HG03457 (cell line): ENCODE results near the gene DENND4B.

Experiments
- ATAC-seq: cut with Tn5 transposase; IDR thresholded peaks from one replicate; pipeline ENCODE4 v1.9.1; 2021; ENCODE audit warnings: moderate number of reproducible peaks; ENCODE audit not compliant: unreplicated experiment

The DENND4B gene

DNA sequence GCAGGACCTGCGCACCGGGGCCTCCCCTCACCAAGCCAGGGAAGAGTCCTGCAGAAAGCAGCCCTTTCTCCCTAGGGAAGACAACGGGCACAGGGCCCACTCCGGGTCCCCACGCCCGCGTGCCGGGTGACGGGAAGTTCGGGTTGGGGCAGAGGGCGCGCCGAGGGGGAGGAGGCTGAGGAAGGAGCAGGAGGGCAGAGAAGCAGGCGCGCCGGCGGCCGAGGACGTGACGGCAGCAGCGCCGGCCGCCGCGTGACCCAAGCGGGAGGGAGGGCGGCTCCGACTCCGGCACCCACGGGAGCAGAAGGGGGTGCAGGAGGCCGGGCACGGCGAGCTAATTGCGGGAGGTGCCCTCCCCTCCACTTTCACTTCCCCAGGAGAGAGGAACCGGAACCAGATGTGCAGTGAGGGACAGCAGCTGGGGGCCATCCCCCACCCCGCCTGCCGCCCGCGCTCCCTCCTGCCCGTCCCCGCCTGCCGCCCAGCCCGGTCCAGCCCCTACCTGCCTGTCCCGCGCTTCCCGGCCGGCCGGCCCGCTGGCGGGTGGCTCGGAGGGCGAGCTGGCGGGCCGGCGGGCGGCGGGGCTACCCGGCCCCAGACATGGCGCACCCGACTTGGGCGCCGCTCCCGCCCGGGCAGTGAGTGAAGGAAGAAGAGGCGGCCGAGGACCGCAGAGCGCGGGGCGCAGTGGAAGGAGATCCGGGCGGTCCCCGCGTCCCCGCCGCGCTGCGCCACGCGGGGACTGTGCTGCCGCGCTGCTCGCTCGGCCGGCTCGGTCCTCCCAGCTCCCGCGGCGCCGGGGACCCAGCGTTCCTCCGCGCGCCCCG is 510 bp downstream of the DENND4B start:
- ATAC-seq, result peak; percentile 46

DNA sequence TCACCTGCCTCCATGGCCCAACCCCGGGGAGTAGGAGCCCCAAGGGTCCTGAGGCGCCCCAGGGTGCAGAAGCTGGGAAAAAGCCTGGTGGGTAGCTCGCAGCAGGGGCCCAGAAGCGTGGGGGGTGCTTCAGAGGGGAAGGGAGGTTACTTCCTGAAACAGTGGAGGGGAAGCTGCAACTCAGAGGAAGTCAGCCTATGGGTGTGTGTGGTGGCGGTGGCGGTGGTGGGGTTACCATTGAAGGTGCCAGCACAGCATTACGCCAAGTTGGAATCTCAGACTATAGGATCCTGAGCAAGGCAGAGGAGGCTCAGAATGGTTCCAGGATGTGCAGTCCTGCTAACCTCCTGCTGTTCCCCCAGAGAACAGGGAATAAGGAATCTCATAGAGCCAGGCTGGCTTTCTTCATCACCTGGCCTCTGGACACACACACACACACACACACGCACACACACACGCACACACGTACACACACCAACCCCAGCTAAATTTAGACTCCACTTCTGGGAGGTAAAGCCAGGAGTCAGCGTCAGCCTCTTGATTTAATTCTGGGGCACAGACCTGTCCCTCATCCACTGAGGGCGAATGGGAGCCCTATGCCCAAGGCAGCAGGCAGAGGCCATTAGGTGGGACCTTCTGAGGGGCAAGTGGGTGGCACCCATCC is 1.3 kb downstream of the DENND4B start:
- ATAC-seq, result no peak

DNA sequence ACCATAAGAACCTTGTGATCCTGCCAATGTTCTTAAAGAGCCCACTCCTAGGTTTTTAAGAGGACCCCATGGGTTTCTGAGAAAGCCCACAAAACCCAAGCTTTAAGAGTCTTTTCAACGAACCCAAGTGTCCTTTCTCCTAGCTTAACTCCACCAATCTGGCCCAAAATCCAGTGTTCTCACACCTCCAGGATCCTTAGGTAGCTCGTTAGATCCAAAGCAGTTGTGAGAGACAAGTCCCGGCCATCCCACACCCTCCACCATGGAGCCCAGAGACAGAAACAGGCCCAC is 1.7 kb downstream of the DENND4B start:
- ATAC-seq, result no peak

DNA sequence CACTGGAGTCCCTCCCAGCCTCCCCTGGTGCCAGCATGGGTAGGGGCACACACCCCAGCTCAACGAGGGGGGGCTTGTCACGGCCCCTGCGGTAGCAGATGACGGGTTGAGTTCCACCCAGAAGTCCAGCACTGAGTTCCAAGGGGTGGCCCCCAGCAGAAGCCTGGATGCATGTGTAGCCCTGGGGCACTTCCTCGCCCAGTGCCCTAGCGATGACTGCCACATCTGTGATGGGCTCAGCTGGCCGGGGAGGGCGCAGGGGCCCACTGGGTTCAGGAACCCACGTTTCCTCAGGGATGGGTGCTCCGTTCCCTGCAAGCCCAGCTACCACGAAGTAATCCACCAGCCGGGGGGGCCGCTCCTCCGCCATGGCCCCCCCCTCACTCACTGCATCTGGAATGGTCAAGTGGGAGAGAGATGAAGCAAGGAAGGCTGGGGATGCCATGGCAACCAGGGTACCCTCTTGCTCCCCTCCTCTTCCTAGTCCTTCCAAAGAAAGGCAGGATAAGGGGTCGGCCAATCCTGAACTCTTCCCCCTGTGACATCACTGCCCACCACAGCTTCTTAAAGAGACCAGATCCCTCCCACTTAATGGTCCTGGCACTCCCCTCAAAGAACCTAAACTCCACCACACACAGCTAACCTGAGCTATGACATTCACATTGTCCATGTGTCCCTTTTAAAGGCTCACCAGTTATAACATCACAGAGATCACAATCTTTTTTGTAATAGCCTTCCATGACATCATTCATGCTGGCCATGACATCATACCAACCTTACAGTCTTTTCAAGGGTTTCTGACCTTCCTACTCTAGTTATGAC is 2.3 kb downstream of the DENND4B start:
- ATAC-seq, result no peak

DNA sequence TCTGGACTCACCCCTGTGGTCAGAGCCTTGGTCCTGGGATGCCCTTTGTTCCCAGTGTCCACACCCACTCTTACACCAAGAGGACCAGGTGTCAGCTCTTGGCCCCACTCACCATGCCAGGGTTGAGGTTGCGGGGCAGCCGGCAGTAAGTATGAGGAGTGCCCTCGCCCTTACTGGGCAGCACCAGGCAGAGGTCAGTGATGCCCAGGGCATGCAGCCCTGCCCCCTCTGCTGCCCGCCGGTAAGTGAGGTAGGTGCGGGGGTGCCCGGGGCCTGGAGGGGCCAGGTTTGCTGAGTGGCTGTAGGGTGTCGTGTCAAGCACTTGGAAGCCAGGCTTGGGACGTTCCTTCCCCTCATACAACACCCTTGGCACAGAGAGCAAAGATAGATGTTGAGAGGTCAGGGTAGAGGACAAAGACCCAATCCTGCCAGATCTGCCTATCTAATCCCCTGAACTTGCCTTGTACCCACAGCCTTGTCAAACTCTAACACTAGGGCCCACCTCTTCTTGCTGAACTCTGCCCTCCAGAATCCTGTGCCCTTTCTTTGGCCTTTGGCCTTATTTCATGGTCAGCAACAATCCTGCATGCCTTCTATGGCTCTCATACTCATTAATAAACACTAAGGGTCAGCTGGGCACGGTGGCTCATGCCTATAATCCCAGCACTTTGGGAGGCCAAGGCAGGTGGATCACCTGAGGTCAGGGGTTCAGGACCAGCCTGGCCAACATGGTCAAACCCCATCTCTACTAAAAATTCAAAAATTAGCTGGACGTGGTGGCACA is 3.6 kb downstream of the DENND4B start:
- no peak for ATAC-seq

- ATAC-seq, result no peak
Measured at GRCh38 chr1:153941826-153942725, 4.4 kb downstream of the DENND4B start.

DNA sequence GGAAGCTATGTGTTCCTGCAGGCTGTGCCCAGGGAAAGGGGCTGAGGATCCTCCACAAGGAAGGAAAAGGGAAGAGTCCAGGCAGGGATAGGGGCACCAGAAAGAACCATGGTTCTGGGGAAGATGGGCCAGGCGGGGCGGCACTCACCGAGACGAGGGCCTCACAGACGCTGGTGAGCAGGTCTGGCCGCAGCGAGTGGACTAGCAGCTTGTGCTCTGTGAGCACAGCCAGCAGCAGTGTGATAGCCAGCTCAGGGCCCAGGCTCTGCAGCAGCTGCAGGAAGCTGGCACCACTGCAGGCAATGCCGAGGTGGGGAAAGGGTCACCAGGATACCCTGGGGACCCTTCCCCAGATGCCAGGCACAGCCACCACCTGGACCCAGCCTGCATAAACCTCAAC is 5.8 kb downstream of the DENND4B start:
- ATAC-seq, result no peak

DNA sequence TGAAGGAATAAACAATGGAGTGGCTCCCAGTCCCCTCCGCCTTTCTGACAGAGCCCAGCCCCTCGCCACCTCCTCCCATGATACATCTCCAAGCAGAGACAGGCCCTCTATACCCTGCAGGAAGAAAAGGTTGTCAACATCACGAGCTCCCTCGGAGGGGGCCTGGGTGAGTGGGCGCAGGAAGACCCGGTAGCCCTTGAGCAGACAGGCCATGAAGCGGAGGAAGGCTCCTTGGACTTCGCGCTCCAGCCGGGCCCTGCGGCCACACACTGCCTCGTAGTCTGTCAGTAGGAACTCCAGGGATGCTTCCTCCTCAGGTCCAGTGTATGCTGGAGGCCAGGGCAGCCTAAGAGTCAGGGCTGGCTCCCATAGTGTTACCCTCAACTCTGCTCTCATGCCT is 7.0 kb downstream of the DENND4B start:
- no peak for ATAC-seq

- ATAC-seq, result no peak
Measured at GRCh38 chr1:153938996-153939395, 7.5 kb downstream of the DENND4B start.

- no peak for ATAC-seq
Measured at GRCh38 chr1:153937331-153937730, 9.2 kb downstream of the DENND4B start.

DNA sequence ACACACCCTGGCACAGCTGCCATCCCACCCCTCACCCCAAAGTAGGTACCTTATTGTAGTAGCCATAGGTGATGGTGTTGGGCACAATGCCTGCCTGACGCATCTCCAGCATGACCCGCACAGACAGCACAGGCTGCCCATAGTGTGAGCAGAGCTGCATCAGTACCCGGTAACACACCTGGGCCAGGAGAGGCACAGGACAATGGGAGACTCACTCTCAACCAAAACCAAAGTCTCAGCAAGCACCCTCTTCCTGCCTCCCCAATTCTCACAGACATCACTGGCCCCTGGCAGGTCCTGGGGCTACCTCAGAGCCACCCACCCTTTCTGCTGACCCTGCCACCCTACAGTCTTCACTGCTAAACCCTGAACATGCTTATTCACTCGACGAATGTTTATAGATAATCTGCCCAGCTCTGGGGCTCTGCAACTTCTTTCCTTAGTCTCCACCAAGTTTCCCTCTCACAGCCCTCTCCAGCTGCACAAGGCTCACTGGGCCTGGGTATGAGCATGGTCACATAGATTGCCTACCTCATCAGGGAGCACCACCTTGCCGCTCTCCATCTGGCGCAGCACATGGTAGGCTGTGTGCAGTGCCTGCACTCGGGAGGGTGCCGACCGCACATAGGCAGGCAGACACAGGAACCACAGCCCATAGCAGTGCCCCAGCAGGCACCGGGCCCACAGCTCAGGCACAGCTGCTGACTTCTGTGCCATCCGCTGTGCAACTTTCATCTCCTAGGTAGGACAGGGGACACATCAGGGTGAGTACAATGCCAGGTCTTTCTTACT is 10.3 kb downstream of the DENND4B start:
- no peak for ATAC-seq

DNA sequence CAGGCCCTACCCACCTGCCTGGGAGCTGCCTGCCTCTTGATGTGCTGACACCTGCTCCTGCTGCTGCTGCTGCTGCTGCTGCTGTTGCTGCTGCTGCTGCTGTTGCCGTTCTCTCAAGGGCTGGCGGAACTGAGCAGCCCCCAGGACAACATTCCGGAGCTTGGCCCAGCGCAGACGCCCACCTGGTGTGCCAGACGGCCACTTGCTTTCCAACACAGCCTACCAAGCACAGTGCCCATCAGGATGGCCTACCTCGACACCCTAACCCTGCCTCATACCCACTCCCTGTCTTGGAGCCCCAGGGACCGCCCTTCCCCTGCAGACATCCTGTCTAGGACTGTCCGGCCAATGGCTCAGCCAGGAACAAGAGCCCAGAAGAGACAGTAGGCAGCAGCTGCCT is 11.8 kb downstream of the DENND4B start:
- no peak for ATAC-seq

GRCh38 chr1:153933955-153934354 is 12.6 kb downstream of the DENND4B start:
- ATAC-seq, result no peak

- ATAC-seq, result no peak
Measured at GRCh38 chr1:153933430-153933829, 13.1 kb downstream of the DENND4B start.

DNA sequence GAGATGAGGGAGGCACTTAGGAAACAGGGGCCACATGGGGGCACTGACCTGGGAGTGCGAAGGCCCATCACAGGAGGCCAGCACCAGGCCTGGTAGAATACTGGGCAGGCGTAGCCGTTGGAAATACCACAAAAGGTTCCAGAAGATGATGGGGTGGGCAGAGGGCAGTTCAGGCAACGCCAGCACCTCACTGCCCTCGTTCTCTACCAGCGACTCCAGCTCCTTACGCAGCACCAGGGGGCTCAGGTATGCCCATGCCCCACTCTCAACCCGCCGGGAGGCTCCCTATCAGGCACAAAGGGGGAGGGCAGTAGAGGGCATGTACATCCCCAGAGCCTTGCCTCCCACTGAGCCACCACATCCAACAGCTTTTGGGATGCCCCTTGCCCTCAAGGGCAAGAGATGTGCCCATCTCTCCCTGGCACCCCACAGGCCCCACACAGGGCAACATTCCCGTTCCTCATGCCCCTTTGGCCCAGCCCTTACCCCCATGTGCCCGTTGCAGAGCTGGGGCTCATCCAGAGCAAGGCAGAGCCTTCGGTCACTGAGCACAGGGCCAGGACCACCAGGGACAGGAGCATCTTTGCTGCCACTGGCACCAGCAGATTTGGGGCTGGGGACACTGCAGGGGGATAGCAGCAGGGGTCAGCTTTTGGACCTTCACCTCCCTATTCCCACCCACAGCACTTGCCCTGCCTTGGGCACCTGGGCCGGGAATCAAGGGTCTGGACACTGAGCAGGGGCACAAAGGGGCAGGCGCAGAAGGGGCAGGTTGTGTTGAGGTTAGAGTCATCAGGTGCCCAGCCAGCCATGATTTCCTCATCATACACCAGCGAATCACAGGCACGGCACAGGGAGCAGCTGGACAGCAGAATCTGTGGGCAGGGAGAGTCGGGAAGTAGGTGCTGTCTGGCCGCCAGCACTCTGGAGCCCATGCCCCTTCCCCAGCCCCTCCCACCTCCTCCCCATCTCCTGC is 14.1 kb downstream of the DENND4B start:
- ATAC-seq, result no peak

DNA sequence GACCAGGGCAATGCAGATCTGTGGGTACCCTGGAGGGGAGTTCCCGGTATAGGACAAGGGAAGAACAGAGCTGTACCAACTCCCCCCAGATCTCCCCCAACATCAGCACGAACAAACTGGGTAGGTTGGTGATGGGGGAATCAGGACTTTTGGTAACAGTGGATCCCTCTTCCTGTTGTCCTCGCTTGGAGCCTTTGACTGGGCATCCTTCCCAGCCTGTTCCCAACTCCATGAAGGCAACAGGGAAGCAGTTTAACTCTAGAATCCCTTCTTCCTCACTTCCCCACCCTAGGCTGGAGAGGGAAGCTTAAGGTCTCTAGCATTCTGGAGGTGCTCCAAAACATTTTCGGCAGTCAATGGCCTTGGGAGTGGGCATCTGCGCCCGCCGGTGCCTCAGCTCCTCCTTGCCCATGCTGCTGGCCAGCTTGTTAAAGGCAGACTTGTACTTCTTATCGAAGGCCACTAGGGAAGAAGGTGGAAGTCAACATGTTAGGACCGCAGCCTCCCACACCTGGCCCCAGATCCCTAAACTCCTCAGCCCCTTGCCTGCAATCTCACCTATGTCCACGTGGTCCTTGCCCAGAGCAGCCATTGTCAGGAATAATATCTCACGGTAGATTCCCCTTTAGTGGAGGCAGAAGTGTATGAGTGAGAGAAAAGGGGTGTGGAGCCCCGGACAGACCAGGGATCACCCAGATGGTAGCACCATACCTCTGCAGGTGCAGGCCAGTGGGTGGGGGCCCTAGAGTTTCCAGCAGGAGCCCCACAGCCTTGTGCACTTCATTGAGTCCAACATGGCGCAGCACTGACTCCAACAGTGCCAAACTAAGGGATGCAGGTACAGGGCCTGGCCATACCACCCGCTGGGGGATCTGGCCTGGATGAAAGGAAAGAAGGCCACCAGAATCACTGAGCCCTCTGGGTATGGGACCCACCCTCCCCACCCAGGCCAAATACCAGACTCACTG is 16.3 kb downstream of the DENND4B start:
- ATAC-seq, result no peak

DNA sequence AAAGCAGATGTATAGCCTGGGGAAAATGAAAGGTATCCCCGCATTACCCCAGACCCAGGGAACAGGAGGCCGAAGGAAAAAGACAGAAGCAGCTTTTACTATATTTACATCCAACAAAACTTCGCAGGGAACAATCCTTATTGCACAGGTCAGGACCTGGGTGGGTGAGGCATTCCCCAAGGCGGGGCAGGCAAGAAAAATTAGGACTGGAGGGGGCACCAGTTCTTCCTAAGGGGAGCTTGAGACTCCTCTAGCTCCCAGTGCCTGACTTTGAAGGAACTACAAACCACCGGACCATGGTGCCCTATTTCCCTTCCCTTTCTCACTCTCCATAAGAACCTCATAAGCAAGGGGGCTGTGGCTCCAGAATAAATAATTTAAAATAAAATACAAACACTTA is 17.1 kb downstream of the DENND4B start:
- no peak for ATAC-seq
